Measurements from ENCODE around the gene MRPL21.

Gene MRPL21

GRCh38 chr11:68910965-68911364, 7.3 kb upstream of the MRPL21 start:
- WGBS (ENCODE audit: insufficient coverage), result 82% methylated on average over 8 of the region's 8 CpGs
- Histone ChIP-seq H3K36me3 (ENCODE audit: control insufficient read depth in 4 of 4, insufficient read depth in 4 of 4, low read length in 3 of 4) (peaks cover 11 to 72% (median 52%) of the 10 kb centered on the region in 4 experiments), H3K4me3 (ENCODE audit: control insufficient read depth in 1 of 7, extremely low read depth in 1 of 7, insufficient read depth in 4 of 7, low read depth in 2 of 7, low read length in 6 of 7) (no peak overlapping the region), H3K27ac (ENCODE audit: insufficient read depth in 1 of 2, low read depth in 1 of 2, low read length in 2 of 2, poor library complexity in 1 of 2, severe bottlenecking in 2 of 2) (no peak overlapping the region), H3K9me3 (ENCODE audit: control extremely low read depth in 1 of 5, control insufficient read depth in 4 of 5, insufficient read depth in 2 of 5, low read depth in 1 of 5, low read length in 4 of 5) (no peaks in the 10 kb centered on the region), H3K4me1 (ENCODE audit: control extremely low read depth in 1 of 4, control insufficient read depth in 4 of 4, insufficient read depth in 4 of 4, low read length in 3 of 4) (no peaks in the 10 kb centered on the region), H3K27me3 (replicated peaks in 2 of 5; ENCODE audit: control insufficient read depth in 4 of 5, insufficient read depth in 5 of 5, low read length in 4 of 5) (no peaks in the 10 kb centered on the region)
- ChIA-PET CTCF (interaction anchor here (0.6 to 0.8 kb wide), 2 partner anchors 13 to 39 kb away, joined by 3 read pairs; no protein-coding TSS in a partner anchor), POLR2A (no interaction called here)
- DNase-seq, result no peak

GRCh38 chr11:68908273-68908672, 4.6 kb upstream of the MRPL21 start:
- no peak overlapping the region for H3K4me3 ChIP-seq (ENCODE audit: control insufficient read depth in 1 of 7, extremely low read depth in 1 of 7, insufficient read depth in 4 of 7, low read depth in 2 of 7, low read length in 6 of 7)
- DNase-seq, result no peak
- CTCF ChIA-PET, result no interaction called here
- POLR2A ChIA-PET, result no interaction called here
- H3K4me1 ChIP-seq (ENCODE audit: control extremely low read depth in 1 of 4, control insufficient read depth in 4 of 4, insufficient read depth in 4 of 4, low read length in 3 of 4), result peaks cover 1 to 14% (median 7%) of the 10 kb centered on the region in 4 experiments
- H3K9me3 ChIP-seq (ENCODE audit: control extremely low read depth in 1 of 5, control insufficient read depth in 4 of 5, insufficient read depth in 2 of 5, low read depth in 1 of 5, low read length in 4 of 5), result no peaks in the 10 kb centered on the region
- H3K36me3 ChIP-seq (ENCODE audit: control insufficient read depth in 4 of 4, insufficient read depth in 4 of 4, low read length in 3 of 4), result peaks cover 11 to 48% (median 39%) of the 10 kb centered on the region in 4 experiments
- H3K27me3 ChIP-seq (replicated peaks in 2 of 5; ENCODE audit: control insufficient read depth in 4 of 5, insufficient read depth in 5 of 5, low read length in 4 of 5), result no peaks in the 10 kb centered on the region
- no peak overlapping the region for H3K27ac ChIP-seq (ENCODE audit: insufficient read depth in 1 of 2, low read depth in 1 of 2, low read length in 2 of 2, poor library complexity in 1 of 2, severe bottlenecking in 2 of 2)
- WGBS (ENCODE audit: insufficient coverage), result 100% methylated on average over 4 of the region's 5 CpGs

GRCh38 chr11:68905421-68906360, 2.1 kb upstream of the MRPL21 start:
- H3K27ac ChIP-seq (ENCODE audit: insufficient read depth in 1 of 2, low read depth in 1 of 2, low read length in 2 of 2, poor library complexity in 1 of 2, severe bottlenecking in 2 of 2), result no peak overlapping the region
- H3K9me3 ChIP-seq (ENCODE audit: control extremely low read depth in 1 of 5, control insufficient read depth in 4 of 5, insufficient read depth in 2 of 5, low read depth in 1 of 5, low read length in 4 of 5), result no peaks in the 10 kb centered on the region
- 93% methylated on average over 18 of the region's 23 CpGs for WGBS (ENCODE audit: insufficient coverage)
- H3K4me1 ChIP-seq (ENCODE audit: control extremely low read depth in 1 of 4, control insufficient read depth in 4 of 4, insufficient read depth in 4 of 4, low read length in 3 of 4), result peaks cover 6 to 26% (median 17%) of the 10 kb centered on the region in 4 experiments
- H3K27me3 ChIP-seq (replicated peaks in 2 of 5; ENCODE audit: control insufficient read depth in 4 of 5, insufficient read depth in 5 of 5, low read length in 4 of 5), result no peaks in the 10 kb centered on the region
- CTCF ChIA-PET, result interaction anchor here (0.6 to 2.2 kb wide), 2 partner anchors 51 to 453 kb away, joined by 3 to 5 read pairs; no protein-coding TSS in a partner anchor
- DNase-seq, result no peak
- peak overlapping the region in 4 of 7 experiments; percentile 3 to 100 (median 66) for H3K4me3 ChIP-seq (ENCODE audit: control insufficient read depth in 1 of 7, extremely low read depth in 1 of 7, insufficient read depth in 4 of 7, low read depth in 2 of 7, low read length in 6 of 7)
- POLR2A ChIA-PET, result no interaction called here
- peaks cover 8 to 30% (median 24%) of the 10 kb centered on the region in 4 experiments for H3K36me3 ChIP-seq (ENCODE audit: control insufficient read depth in 4 of 4, insufficient read depth in 4 of 4, low read length in 3 of 4)

- H3K36me3 ChIP-seq (ENCODE audit: control insufficient read depth in 4 of 4, insufficient read depth in 4 of 4, low read length in 3 of 4), result peaks cover 4 to 27% (median 23%) of the 10 kb centered on the region in 4 experiments
- H3K4me1 ChIP-seq (ENCODE audit: control extremely low read depth in 1 of 4, control insufficient read depth in 4 of 4, insufficient read depth in 4 of 4, low read length in 3 of 4), result peaks cover 6 to 26% (median 17%) of the 10 kb centered on the region in 4 experiments
- H3K27me3 ChIP-seq (replicated peaks in 2 of 5; ENCODE audit: control insufficient read depth in 4 of 5, insufficient read depth in 5 of 5, low read length in 4 of 5), result no peaks in the 10 kb centered on the region
- 3% methylated on average over 17 of the region's 24 CpGs for WGBS (ENCODE audit: insufficient coverage)
- peak overlapping the region; percentile 77 to 91 for H3K27ac ChIP-seq (ENCODE audit: insufficient read depth in 1 of 2, low read depth in 1 of 2, low read length in 2 of 2, poor library complexity in 1 of 2, severe bottlenecking in 2 of 2)
- DNase-seq, result peak in 2 of 3 donors; percentile 37 to 56
- ChIA-PET CTCF (interaction anchor here (1.2 to 2.2 kb wide), 3 partner anchors 8 to 52 kb away, joined by 3 to 5 read pairs (median 3); no protein-coding TSS in a partner anchor), POLR2A (no interaction called here)
- H3K4me3 ChIP-seq (ENCODE audit: control insufficient read depth in 1 of 7, extremely low read depth in 1 of 7, insufficient read depth in 4 of 7, low read depth in 2 of 7, low read length in 6 of 7), result peak overlapping the region; percentile 89 to 100 (median 97)
- no peaks in the 10 kb centered on the region for H3K9me3 ChIP-seq (ENCODE audit: control extremely low read depth in 1 of 5, control insufficient read depth in 4 of 5, insufficient read depth in 2 of 5, low read depth in 1 of 5, low read length in 4 of 5)
These were observed 716 bp upstream of the MRPL21 start for GRCh38 chr11:68904248-68904847.

- no peak for DNase-seq
- ChIA-PET CTCF (no interaction called here), POLR2A (no interaction called here)
- Histone ChIP-seq H3K27me3 (replicated peaks in 2 of 5; ENCODE audit: control insufficient read depth in 4 of 5, insufficient read depth in 5 of 5, low read length in 4 of 5) (no peaks in the 10 kb centered on the region), H3K4me1 (ENCODE audit: control extremely low read depth in 1 of 4, control insufficient read depth in 4 of 4, insufficient read depth in 4 of 4, low read length in 3 of 4) (peaks cover 6 to 26% (median 17%) of the 10 kb centered on the region in 4 experiments), H3K36me3 (ENCODE audit: control insufficient read depth in 4 of 4, insufficient read depth in 4 of 4, low read length in 3 of 4) (peaks cover 7 to 46% (median 31%) of the 10 kb centered on the region in 4 experiments), H3K4me3 (ENCODE audit: control insufficient read depth in 1 of 7, extremely low read depth in 1 of 7, insufficient read depth in 4 of 7, low read depth in 2 of 7, low read length in 6 of 7) (no peak overlapping the region), H3K27ac (ENCODE audit: insufficient read depth in 1 of 2, low read depth in 1 of 2, low read length in 2 of 2, poor library complexity in 1 of 2, severe bottlenecking in 2 of 2) (no peak overlapping the region), H3K9me3 (ENCODE audit: control extremely low read depth in 1 of 5, control insufficient read depth in 4 of 5, insufficient read depth in 2 of 5, low read depth in 1 of 5, low read length in 4 of 5) (no peaks in the 10 kb centered on the region)
- WGBS (ENCODE audit: insufficient coverage), result 98% methylated on average over 9 of the region's 9 CpGs
These were observed 2.7 kb downstream of the MRPL21 start for GRCh38 chr11:68900835-68901381.

- Histone ChIP-seq H3K27me3 (replicated peaks in 2 of 5; ENCODE audit: control insufficient read depth in 4 of 5, insufficient read depth in 5 of 5, low read length in 4 of 5) (no peaks in the 10 kb centered on the region), H3K36me3 (ENCODE audit: control insufficient read depth in 4 of 4, insufficient read depth in 4 of 4, low read length in 3 of 4) (peaks cover 8 to 72% (median 50%) of the 10 kb centered on the region in 4 experiments), H3K9me3 (ENCODE audit: control extremely low read depth in 1 of 5, control insufficient read depth in 4 of 5, insufficient read depth in 2 of 5, low read depth in 1 of 5, low read length in 4 of 5) (no peaks in the 10 kb centered on the region), H3K4me3 (ENCODE audit: control insufficient read depth in 1 of 7, extremely low read depth in 1 of 7, insufficient read depth in 4 of 7, low read depth in 2 of 7, low read length in 6 of 7) (no peak overlapping the region), H3K4me1 (ENCODE audit: control extremely low read depth in 1 of 4, control insufficient read depth in 4 of 4, insufficient read depth in 4 of 4, low read length in 3 of 4) (peaks cover 0 to 6% (median 2%) of the 10 kb centered on the region in 4 experiments), H3K27ac (ENCODE audit: insufficient read depth in 1 of 2, low read depth in 1 of 2, low read length in 2 of 2, poor library complexity in 1 of 2, severe bottlenecking in 2 of 2) (no peak overlapping the region)
- WGBS (ENCODE audit: insufficient coverage), result over 99% methylated on average over 9 of the region's 9 CpGs
- ChIA-PET CTCF (no interaction called here), POLR2A (no interaction called here)
- no peak for DNase-seq
These were observed 6.2 kb downstream of the MRPL21 start for GRCh38 chr11:68897441-68897840.
